Astrocyte (in vitro differentiated cells and primary cell): ENCODE measurements around the gene AAR2.

Source experiments
- EZH2 ChIP-seq: IDR thresholded peaks from 2 replicates; pipeline ENCODE4 v1.6.1; 2012; ENCODE audit warnings: mild to moderate bottlenecking, low read length, inconsistent platforms; ENCODE audit not compliant: insufficient read depth
- TF ChIP-seq, protein P1 (sequence below): IDR thresholded peaks from 2 replicates; pipeline ENCODE4 v1.5.1; 2011; ENCODE audit warnings: low read depth, mild to moderate bottlenecking, inconsistent platforms, low read length, moderate library complexity; ENCODE audit not compliant: insufficient read depth

DNA sequence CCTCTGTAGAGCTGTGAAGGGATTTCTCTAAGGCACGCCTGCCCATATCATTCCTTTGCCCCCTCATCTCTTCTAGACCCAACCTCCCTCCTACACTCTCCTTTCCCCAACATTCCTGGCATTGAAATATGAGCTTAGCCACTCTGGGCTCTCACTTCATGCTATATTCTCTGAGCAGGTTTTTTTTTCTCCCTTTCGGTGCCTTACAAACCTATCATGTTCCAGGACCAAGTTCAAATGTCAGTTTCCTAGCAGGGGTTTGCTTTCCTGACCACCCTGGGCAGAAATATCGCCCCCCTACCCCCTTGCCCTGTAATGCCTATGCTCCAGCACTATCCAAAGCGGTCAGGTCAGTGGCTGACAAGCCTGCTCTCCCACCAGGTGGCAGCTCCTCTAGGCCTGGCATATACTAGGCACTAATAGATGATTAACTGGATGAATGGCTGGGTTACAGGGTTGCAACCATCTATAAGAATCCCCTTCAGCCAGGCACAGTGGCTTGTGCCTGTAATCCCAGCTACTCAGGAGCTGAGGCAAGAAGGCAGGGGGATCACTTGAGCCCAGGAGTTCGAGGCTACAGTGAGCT, 25.7 kb upstream of the AAR2 start:
- TF ChIP-seq, protein P1, sequence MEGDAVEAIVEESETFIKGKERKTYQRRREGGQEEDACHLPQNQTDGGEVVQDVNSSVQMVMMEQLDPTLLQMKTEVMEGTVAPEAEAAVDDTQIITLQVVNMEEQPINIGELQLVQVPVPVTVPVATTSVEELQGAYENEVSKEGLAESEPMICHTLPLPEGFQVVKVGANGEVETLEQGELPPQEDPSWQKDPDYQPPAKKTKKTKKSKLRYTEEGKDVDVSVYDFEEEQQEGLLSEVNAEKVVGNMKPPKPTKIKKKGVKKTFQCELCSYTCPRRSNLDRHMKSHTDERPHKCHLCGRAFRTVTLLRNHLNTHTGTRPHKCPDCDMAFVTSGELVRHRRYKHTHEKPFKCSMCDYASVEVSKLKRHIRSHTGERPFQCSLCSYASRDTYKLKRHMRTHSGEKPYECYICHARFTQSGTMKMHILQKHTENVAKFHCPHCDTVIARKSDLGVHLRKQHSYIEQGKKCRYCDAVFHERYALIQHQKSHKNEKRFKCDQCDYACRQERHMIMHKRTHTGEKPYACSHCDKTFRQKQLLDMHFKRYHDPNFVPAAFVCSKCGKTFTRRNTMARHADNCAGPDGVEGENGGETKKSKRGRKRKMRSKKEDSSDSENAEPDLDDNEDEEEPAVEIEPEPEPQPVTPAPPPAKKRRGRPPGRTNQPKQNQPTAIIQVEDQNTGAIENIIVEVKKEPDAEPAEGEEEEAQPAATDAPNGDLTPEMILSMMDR: no peak
- TF ChIP-seq EZH2: no peak
